Glomerular endothelial cell (primary cell): ENCODE measurements around the gene ZSWIM9. TPM values are rescaled to one million over a fixed set of nuclear protein-coding genes. Genes with fewer than 3 reads are reported as not detected.

Source experiments
- DNase-seq: peaks from one replicate; pipeline ENCODE4 v3.0.0-alpha.2; 2011; ENCODE audit warnings: low read depth, low spot score; ENCODE audit errors: extremely low read depth
- total RNA-seq: library from RNA; depleted of rRNA; stranded (reverse); fragments of >200 nt; gene quantifications from 2 replicates; pipeline ENCODE4 v1.2.3, GENCODE V29; 2015

The ZSWIM9 gene
- total RNA-seq, 1 donor from 2014 or later: 6.5 TPM

- no peak for DNase-seq
Observed at GRCh38 chr19:48174445-48175030, 4.1 kb downstream of the ZSWIM9 start.

DNA sequence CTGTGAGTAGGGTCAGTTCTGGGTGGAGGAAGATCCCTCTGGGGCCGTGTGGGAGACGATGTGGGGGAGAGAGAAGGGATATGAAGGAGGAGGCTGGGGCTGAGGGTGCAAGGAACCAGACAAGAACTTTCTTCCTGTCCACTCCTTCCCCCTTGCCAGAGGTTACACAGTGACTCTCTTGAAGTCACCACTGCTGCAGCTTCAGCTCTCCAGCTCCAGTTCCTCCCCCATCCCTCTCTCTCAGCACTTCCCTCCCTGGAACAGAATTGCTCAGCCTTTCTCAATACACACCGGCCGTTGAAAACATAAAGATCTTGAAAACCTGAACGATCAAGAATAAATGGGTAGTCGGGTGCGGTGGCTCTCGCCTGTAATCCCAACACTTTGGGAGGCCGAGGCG is 5.1 kb downstream of the ZSWIM9 start:
- no peak for DNase-seq

- DNase-seq: no peak
Observed at GRCh38 chr19:48176226-48176625, 5.7 kb downstream of the ZSWIM9 start.

DNA sequence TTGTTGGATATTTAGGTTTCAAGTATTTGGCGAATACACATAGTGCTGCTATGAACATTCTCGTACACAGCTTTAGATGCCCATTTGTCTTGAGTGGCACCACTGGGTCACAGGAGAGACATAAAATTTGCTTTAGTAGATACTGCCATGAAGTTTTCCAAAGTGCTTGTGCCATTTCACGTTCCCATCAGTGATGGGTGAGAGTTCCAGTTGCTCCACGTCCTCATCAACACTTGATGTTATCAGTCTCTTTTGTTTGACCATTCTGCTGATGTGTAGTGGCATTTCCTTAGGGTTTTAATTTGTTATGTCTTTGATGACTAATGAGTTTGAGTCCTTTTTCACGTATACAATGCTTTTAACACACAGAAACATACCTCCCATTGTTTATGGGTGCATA is 11.0 kb downstream of the ZSWIM9 start:
- no peak for DNase-seq

DNA sequence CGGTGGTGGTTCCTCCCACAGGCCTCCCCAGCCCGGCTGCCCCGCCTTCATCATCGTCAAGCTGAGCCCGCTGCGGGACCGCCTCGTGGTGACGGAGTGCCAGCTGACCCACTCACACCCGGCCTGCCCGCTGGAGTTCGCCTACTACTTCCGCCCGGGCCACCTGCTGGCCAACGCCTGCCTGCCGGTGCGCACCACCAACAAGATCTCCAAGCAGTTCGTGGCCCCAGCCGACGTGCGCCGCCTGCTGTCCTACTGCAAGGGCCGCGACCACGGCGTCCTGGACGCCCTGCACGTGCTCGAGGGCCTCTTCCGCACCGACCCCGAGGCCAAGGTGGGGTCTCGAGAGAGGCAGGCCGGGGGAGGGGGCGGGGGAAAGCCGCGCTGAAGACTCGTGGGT is 12.0 kb downstream of the ZSWIM9 start:
- no peak for DNase-seq

- no peak for DNase-seq
Observed at GRCh38 chr19:48183356-48183755, 12.9 kb downstream of the ZSWIM9 start.

DNA sequence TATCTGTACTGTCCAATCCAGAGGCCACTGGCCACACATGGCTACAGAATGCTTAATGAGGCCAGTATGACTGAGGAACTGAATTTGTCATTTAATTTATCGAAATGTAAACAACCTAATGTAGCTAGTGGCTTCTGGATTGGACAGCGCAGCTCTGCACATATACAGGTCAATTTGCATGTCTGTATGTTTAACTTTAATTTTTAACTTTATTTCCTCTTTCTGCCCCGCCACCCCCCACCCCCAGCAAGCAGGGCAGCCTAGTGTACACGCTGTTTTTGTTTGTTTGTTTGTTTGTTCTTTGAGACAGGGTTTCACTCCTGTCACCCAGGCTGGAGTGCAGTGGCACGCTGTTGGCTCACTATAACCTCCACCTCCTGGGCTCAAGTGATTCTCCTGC is 15.5 kb downstream of the ZSWIM9 start:
- DNase-seq: no peak

DNA sequence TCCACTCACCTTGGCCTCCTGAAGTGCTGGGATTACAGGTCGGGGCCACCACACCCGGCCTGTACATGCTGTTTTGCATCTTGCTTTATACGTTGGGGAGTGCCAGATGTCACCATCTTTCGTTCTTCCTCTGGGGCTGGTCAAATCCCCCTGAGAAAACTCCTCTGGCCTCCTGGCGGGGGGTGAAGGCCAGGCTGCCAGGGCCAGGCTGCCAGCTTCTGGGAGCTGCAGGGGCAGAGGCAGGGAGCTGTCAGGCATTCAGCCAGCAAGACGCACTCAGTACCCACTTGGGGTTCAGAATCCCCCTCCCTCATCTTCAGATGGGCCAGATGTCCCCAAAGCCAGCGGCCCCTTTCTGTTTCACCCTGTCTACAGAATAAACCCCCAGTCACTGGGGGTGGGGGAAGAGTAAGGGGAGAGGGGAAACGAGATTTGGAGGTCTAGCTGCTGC is 16.1 kb downstream of the ZSWIM9 start:
- no peak for DNase-seq

DNA sequence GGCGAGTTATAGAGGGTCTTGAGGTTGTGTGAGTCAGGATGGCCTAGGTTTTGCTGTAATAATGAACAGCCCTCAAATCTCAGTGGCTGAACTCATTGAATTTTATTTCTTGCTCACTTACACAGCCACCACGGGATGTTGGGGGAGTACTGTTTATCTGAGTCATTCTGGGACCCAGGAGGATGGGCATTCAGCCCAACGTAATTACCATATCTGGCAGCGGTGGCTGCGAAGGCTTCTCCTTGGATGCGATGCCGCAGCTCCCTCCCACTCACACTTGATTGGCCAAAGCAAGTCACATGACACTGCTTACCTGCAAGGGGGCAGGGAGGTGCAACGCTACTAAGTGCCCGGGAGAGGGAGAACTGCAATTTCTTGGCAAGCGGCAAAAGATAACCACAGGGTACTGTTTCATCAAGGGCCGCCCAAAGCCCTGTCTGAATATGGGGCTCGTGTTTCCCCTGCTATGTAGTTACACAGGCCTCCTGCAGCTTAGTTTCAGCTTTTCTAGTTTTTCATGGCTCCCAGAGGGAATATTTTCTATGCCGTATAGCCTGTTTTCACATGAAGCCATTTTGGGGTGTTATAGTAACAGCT is 19.9 kb downstream of the ZSWIM9 start:
- DNase-seq: no peak

GRCh38 chr19:48190885-48191284 is 20.4 kb downstream of the ZSWIM9 start:
- no peak for DNase-seq

DNA sequence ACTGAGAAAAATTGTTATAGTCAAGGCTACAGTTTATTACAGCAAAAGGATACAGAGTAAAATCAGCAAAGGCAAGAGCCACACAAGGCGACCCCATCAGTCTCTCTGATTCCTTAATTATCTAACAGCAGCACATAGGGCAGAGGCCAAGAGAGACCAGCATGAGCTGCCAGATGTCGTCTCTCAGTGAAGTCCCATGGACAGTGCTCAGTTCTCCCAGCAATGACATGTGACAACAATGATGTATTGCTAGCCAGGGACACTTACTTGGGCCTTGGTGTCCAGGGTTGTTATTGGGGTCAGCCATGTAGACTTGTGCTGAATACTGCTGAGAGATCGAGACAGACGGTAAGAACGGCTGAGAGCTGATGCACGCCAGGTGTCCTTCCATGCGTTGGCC is 22.3 kb downstream of the ZSWIM9 start:
- no peak for DNase-seq

- DNase-seq: no peak
Observed at GRCh38 chr19:48194041-48194843, 23.8 kb downstream of the ZSWIM9 start.

DNA sequence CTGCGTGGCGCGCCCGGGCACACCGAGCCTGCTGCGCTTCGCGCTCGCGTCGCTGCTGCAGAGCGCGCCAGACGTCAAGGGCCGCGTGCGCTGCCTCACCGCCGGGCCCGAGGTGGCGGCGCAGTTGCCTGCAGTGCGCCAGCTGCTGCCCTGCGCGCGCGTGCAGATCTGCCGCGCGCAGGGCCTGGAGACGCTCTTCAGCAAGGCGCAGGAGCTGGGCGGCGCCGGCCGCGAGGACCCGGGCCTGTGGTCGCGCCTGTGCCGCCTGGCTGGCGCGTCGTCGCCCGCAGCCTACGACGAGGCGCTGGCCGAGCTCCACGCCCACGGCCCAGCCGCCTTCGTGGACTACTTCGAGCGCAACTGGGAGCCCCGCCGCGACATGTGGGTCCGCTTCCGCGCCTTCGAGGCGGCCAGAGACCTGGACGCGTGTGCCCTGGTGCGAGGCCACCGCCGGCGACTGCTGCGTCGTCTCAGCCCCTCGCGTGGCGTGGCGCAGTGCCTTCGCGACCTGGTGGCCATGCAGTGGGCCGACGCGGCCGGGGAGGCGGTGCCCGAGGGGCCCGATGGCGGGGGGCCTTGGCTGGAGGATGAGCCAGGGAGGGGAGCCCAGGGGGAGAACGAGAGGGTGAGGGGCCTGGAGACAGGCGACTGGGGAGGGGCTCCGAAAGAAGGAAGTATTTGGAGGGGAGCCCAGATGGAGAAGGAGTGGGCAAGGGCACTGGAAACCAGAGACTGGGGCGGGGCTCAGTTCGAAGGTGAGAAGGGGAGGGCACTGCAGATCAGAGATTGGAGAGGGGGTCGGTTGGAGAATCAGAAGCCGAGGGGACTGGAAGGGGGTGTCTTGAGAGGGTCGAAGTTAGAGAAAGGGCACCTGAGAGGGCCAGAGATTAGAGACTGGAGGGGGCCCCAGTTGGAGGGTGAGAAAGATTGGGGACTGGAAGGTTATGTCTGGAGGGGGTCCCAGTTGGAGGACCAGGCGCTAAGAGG is 24.7 kb downstream of the ZSWIM9 start:
- DNase-seq: no peak

DNA sequence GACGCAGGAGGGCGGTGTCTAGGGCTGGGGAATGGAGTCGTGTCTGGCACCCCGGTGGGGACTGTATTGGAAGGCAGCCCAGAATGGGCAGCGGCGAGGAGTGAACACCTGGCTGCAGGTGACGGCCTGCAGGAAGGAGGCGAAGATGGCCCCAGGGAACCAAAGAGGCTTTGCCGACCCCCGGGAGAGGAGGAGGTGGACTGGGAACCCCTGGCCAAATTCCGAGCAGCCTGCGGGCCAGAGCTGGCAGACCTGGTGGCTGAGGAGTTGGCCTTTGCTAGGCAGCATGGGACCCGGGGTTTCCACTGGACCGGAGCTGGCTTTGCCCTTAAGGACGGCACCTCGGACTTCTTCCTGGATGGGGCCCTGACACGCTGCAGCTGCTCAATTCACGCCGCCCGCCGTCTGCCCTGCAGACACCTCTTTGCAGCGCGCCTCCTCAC is 25.9 kb downstream of the ZSWIM9 start:
- no peak for DNase-seq

GRCh38 chr19:48196933-48197665 is 26.6 kb downstream of the ZSWIM9 start:
- no peak for DNase-seq

- no peak for DNase-seq
Observed at GRCh38 chr19:48203222-48203793, 32.8 kb downstream of the ZSWIM9 start.

DNA sequence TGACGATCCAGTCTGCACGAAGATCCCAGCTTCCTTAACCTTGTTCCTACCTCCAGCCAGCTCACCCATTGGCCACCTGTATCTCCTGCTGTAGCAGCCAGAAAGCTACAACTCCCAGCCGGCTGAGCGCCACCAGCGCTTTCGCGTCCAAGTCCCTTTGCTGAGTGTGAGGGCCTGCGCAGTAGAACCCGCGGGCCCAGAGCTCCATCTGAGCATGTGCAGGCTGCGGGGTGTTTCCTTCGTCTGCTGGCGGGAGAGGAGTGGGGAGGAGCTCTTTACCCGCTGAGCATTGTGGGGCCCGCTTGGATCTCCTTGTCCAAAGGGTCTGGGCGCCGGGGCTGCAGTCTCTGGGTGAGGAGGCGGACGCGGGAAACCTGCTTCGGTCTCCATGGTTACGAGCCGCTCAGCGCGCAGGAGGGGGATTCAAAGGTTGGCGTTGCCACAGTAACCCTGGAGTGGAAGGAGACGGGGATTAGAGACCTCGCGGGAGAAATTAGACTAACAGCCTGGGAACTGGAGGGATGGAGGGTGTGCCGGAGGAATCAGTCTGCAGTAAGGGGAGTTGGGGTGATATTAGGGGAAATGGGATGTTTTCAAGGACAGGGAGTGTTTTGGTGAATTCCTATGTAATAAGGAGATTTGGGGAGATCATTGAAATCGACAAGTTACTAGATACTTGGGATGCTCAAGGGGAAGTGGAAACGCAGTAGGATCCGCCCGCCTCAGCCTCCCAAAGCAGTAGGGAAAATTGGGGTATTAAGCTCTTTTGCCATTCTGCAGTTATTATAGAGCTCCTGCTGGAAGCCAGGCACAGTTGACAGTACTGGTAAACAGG is 33.5 kb downstream of the ZSWIM9 start:
- no peak for DNase-seq

GRCh38 chr19:48206397-48207093 is 36.1 kb downstream of the ZSWIM9 start:
- DNase-seq: no peak
